ENCODE data around the gene GUCY1B1. TPM values are rescaled to one million over a fixed set of nuclear protein-coding genes. Genes with fewer than 3 reads are reported as not detected.

Gene GUCY1B1
- total RNA-seq, 1 donor from 2014 or later = 1.7 TPM

GRCh38 chr4:155837203-155837796 is 78.5 kb downstream of the GUCY1B1 start:
- no peak for TF ChIP-seq CTCF (IDR thresholded peaks at IDR 0.05; ENCODE audit: insufficient read depth, low read length, poor library complexity, severe bottlenecking)
- H3K27me3 ChIP-seq (ENCODE audit: control insufficient read depth, insufficient read depth, low read length) = no peaks in the 10 kb centered on the region
- no peaks in the 10 kb centered on the region for H3K36me3 ChIP-seq (ENCODE audit: control insufficient read depth, insufficient read depth, low read length)
- no peak for DNase-seq (ENCODE audit: low read depth)
- no peak overlapping the region for H3K4me3 ChIP-seq (ENCODE audit: low read depth, low read length)

- Histone ChIP-seq H3K36me3 (ENCODE audit: control insufficient read depth, insufficient read depth, low read length) (no peaks in the 10 kb centered on the region), H3K4me3 (ENCODE audit: low read depth, low read length) (no peak overlapping the region), H3K27me3 (ENCODE audit: control insufficient read depth, insufficient read depth, low read length) (no peaks in the 10 kb centered on the region)
- TF ChIP-seq CTCF (IDR thresholded peaks at IDR 0.05; ENCODE audit: insufficient read depth, low read length, poor library complexity, severe bottlenecking) = no peak
- no peak for DNase-seq (ENCODE audit: low read depth)
Measured at GRCh38 chr4:155842080-155842479, 83.3 kb downstream of the GUCY1B1 start.

GRCh38 chr4:155846929-155847328 is 88.1 kb downstream of the GUCY1B1 start:
- Histone ChIP-seq H3K36me3 (ENCODE audit: control insufficient read depth, insufficient read depth, low read length) (no peaks in the 10 kb centered on the region), H3K27me3 (ENCODE audit: control insufficient read depth, insufficient read depth, low read length) (no peaks in the 10 kb centered on the region), H3K4me3 (ENCODE audit: low read depth, low read length) (no peak overlapping the region)
- no peak for DNase-seq (ENCODE audit: low read depth)
- no peak for TF ChIP-seq CTCF (IDR thresholded peaks at IDR 0.05; ENCODE audit: insufficient read depth, low read length, poor library complexity, severe bottlenecking)

GRCh38 chr4:155849042-155849441 is 90.2 kb downstream of the GUCY1B1 start:
- no peak overlapping the region for H3K4me3 ChIP-seq (ENCODE audit: low read depth, low read length)
- H3K27me3 ChIP-seq (ENCODE audit: control insufficient read depth, insufficient read depth, low read length) = no peaks in the 10 kb centered on the region
- no peak for DNase-seq (ENCODE audit: low read depth)
- no peaks in the 10 kb centered on the region for H3K36me3 ChIP-seq (ENCODE audit: control insufficient read depth, insufficient read depth, low read length)
- TF ChIP-seq CTCF (IDR thresholded peaks at IDR 0.05; ENCODE audit: insufficient read depth, low read length, poor library complexity, severe bottlenecking) = no peak

GRCh38 chr4:155853189-155853588 is 94.4 kb downstream of the GUCY1B1 start:
- H3K27me3 ChIP-seq (ENCODE audit: control insufficient read depth, insufficient read depth, low read length) = no peaks in the 10 kb centered on the region
- no peaks in the 10 kb centered on the region for H3K36me3 ChIP-seq (ENCODE audit: control insufficient read depth, insufficient read depth, low read length)
- no peak overlapping the region for H3K4me3 ChIP-seq (ENCODE audit: low read depth, low read length)
- no peak for TF ChIP-seq CTCF (IDR thresholded peaks at IDR 0.05; ENCODE audit: insufficient read depth, low read length, poor library complexity, severe bottlenecking)
- DNase-seq (ENCODE audit: low read depth) = no peak

- TF ChIP-seq CTCF (IDR thresholded peaks at IDR 0.05; ENCODE audit: insufficient read depth, low read length, poor library complexity, severe bottlenecking) = no peak
- DNase-seq (ENCODE audit: low read depth) = no peak
- Histone ChIP-seq H3K27me3 (ENCODE audit: control insufficient read depth, insufficient read depth, low read length) (no peaks in the 10 kb centered on the region), H3K4me3 (ENCODE audit: low read depth, low read length) (no peak overlapping the region), H3K36me3 (ENCODE audit: control insufficient read depth, insufficient read depth, low read length) (no peaks in the 10 kb centered on the region)
Measured at GRCh38 chr4:155854582-155855226, 95.9 kb downstream of the GUCY1B1 start.

All from kidney epithelial cell (primary cell).